RCC 7860 (cell line): ENCODE measurements around the gene NXPE1.

Experiments used
- DNase-seq: peaks from one replicate; pipeline ENCODE4 v3.0.0-alpha.2; 2015; ENCODE audit warnings: low spot score
- FAIRE-seq: peaks from 2 replicates; lab custom pipeline; 2012; peaks lifted over from hg19 to GRCh38; lab: Jason Lieb, UNC

Gene NXPE1

DNA sequence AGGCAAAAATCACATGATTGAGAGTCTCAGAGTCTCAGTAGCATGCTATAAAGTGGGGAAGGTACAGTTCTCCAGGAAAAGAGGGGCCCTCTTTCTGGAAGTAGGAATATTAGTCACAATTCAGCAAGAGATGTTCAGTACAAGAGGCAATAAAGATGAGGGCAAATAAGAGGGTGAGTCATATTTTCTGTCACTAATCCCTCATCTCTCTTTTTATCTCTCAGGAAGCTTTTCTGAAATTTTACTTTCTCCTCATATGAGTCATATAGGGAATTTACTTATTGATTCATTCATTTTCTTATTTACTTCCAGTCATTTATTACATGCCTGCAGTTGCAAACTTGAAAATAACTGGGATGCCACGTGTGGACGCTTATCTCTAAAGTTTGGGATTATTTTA lies 3.4 kb upstream of the NXPE1 start:
- FAIRE-seq, result no peak
- DNase-seq, result no peak

DNA sequence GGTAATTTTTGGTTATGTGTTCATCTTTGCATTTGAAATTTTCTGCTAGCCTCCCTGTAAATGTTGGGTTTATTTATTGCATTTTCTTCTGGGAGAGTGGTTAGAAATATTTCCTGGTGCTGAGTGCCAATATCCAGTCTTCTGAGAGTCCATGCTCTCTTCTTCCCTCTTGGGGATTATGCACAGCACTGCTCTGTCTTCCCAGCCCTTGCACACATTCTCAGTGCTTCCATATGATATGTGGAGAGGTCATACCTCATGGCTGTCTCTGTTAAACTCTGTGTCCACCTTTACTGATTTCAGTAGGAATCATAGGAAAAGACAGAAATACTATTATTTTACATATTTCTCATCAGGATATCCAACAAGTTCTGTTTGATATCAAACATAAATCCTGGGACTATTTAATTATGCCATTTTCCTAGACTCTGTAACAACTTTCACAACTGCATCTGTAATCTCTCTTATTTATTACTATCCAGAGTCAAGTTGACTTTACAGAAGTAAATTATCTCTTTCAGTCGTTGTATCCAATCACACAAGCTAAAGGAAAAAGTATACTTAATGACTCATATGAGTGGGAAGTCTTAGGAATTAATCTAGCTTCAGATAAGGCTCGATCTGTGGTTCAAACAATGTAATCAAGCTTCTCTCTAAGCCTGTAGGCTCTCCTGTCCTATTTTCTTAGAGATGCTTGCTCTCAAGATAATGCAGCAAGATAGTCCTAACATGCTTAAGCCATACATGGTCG lies 2.7 kb upstream of the NXPE1 start:
- FAIRE-seq (no peak), DNase-seq (no peak)

GRCh38 chr11:114556135-114556534 lies 3.5 kb downstream of the NXPE1 start:
- FAIRE-seq (no peak), DNase-seq (no peak)

DNA sequence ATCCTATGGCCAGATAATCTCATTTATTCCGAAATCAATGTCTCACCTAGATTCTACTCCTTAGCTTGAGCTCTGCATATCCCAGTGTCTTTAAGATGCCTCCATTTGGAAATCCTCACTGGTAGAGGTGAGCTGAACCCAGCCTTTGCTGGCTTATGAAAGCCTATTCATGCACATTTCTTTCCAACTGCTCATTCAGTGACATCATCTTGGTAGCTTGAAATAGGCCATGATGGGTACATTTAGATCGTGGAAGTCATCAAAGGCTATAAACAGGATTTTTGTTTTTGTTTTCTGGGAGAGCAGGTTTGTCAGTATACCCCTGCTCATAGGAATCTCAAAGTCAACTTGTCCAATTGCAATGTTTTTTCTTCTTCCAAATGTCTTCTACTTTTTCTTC lies 6.0 kb downstream of the NXPE1 start:
- DNase-seq (no peak), FAIRE-seq (no peak)

DNA sequence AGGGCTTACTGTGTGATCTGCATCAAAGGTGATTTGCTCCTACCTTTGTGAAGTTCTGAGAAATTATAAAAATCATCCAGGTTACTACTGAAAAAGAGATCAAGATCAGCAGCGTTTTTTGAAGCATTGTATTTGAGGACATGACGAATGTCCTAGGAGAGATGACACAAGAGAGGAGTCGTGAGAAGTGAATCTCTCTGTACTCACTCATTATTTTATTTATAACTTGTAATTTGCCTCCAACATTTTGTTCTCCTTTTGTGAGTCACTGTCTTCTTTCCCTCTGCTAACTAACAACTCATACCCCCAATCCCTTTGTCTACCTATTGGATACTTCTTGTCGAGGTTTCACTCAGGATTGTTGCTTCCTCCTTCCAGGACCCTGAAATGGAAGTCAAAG lies 8.6 kb downstream of the NXPE1 start:
- DNase-seq (no peak), FAIRE-seq (no peak)

DNA sequence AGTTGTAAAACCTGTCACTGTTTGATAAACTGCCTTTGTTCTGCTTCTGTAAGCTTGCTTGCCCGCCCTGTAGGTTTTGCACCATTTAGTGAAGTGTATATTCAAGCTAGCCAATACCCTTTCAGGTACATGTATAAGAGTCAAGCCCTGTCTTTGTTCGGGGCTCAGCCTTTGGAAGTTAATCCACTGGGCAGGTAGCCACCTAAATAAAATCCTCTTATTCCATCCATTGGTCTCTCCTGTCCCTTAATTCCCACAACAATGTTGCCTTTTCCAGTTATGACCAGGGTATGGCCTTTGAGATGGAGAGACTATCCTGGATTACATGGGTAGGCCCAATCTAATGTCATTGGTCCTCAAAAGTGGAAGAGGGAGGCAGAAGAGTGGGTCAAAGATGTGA lies 34.0 kb downstream of the NXPE1 start:
- no peak for DNase-seq
- FAIRE-seq, result no peak

GRCh38 chr11:114524122-114524521 lies 35.6 kb downstream of the NXPE1 start:
- FAIRE-seq (no peak), DNase-seq (no peak)

- DNase-seq (no peak), FAIRE-seq (no peak)
Observed at GRCh38 chr11:114522818-114523217, 36.9 kb downstream of the NXPE1 start.

GRCh38 chr11:114511538-114511937 lies 48.1 kb downstream of the NXPE1 start:
- DNase-seq, result no peak
- FAIRE-seq, result no peak

- no peak for FAIRE-seq
- no peak for DNase-seq
Observed at GRCh38 chr11:114511079-114511478, 48.6 kb downstream of the NXPE1 start.

DNA sequence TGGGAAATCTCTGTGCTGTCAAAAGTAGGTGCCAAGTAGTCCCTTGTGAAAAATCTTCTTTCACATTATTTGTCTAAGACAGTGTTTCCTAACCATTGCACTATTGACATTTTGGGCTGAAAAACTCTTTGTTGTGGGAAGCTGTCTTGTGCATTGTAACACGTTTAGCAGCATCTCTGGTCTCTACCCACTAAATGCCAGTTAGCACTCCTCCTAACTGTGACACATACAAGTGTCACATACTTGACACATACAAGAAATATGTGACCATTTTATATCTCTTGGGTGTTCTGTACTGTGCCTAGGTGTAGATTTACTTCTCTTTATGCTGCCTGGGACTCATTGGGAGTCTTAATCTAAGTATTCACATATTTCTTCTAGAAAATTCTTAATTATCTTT lies 57.8 kb downstream of the NXPE1 start:
- DNase-seq, result no peak
- no peak for FAIRE-seq

- FAIRE-seq, result no peak
- DNase-seq, result no peak
Observed at GRCh38 chr11:114499756-114500155, 59.9 kb downstream of the NXPE1 start.

DNA sequence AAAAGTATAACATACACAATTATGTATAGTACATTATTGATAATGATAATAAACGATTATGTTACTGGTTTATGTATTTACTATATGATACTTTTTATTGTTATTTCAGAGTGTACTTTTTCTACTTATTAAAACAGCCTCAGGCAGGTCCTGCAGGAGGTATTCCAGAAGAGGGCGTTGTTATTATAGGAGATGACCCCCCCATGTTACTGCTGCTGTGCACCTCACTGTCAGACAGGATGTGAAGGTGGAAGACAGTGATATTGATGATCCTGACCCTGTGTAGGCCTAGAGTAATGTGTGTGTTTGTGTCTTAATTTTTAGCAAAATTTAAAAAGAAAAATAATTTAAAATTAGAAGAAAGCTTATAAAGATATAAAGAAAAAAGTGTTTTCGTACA lies 62.8 kb downstream of the NXPE1 start:
- no peak for FAIRE-seq
- DNase-seq, result no peak

DNA sequence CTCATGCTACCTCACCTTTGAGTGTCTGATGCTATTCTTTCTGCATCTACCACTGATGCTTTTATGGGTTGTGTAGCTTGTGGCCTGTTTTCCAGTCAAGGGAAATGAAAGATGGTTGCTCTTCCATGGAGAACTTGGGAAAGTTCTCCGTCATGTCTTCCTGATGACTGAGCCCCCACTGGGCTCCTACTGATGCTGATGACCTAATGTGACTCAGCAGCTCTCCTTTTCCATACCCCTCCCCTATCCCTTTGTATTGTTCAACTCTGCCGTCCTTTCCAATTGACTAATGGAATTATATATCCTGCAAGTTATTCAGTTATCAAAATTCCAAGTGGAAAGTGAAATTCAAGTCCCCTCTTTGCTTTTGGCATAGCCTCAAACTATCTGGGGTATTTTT lies 75.8 kb downstream of the NXPE1 start:
- FAIRE-seq (no peak), DNase-seq (no peak)

DNA sequence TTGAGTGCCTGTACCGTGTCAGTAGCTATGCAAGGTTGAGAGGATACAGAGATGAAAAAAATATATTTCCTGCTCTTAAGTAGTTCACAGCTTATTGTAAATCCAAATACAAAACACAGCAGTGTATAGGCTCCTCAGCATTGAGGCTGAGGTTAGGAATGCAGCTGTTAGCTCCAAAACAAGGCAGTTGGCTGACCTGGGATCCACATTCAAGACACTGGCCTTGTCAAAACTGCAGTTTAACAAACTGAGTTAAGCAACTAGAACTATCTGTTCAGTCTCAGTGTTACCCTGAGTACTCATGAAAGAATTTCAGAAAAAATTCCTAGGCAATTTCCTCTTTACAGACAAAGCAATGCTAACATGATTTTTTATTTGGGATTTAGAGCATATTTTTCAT lies 77.6 kb downstream of the NXPE1 start:
- FAIRE-seq, result no peak
- DNase-seq, result no peak

DNA sequence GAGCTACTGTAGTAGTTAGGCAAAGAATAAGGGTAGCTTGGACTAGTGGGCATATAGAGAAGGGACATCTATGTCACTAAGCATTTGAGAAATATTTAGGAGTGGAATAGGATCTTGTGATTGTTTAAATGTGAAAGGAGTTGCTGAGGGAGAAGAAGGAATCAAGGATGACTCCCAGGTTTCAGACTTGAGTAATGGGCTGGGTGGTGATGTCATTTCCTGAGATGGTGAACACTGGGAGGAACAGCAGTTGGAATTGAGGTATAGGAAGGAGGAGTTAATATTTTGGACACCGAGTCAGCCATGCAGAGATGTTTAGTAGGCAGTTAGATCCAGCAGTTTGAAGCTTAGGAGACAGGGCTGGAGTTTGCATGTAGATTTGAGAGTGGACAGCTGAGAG lies 80.3 kb downstream of the NXPE1 start:
- FAIRE-seq, result no peak
- no peak for DNase-seq

- DNase-seq (no peak), FAIRE-seq (no peak)
Observed at GRCh38 chr11:114478768-114479167, 80.9 kb downstream of the NXPE1 start.

DNA sequence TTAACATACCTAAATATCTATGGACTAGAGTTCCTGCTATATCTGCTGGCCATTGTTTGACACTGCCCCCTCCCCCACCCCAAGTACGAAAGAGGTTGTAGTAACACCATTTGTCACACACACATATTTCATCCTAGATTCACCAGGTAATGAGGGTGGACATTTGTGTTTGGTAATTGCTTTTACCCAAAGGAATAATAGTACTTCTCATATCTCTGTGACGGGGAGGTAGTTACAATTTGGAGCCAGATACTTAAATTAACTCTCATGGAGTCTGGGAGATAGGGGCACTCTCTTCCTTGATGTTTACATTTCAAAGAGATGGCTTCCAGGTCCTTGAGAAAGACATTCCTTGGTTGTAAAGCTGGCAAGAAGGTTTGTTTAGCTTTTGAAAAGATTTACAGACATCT lies 81.7 kb downstream of the NXPE1 start:
- DNase-seq (no peak), FAIRE-seq (no peak)

GRCh38 chr11:114472661-114473060 lies 87.0 kb downstream of the NXPE1 start:
- FAIRE-seq, result no peak
- DNase-seq, result no peak
